ENCODE results near the gene TMEM253.

GRCh38 chr14:21075719-21076437 lies 25.0 kb upstream of the TMEM253 start:
- TF ChIP-seq CTCF (IDR thresholded peaks at IDR 0.05) = no peak
- TF ChIP-seq POLR2A (IDR thresholded peaks at IDR 0.05) = no peak

Data from lower leg skin (tissue), 3 donors.